Measurements from ENCODE around the gene SLC27A6. TPM values are rescaled to one million over a fixed set of nuclear protein-coding genes. Genes with fewer than 3 reads are reported as not detected.

SLC27A6 gene
- total and polyA plus RNA-seq, 2 experiments from 2014 or later = 3.5 to 5.8 TPM

- no peaks in the 10 kb centered on the region for H4K20me1 ChIP-seq (ENCODE audit: insufficient read depth, poor library complexity, severe bottlenecking)
- H3K4me2 ChIP-seq = peak overlapping the region; percentile 36
- no peak for TF ChIP-seq EZH2 (IDR thresholded peaks at IDR 0.05; ENCODE audit: borderline replicate concordance)
- TF ChIP-seq, protein P1, sequence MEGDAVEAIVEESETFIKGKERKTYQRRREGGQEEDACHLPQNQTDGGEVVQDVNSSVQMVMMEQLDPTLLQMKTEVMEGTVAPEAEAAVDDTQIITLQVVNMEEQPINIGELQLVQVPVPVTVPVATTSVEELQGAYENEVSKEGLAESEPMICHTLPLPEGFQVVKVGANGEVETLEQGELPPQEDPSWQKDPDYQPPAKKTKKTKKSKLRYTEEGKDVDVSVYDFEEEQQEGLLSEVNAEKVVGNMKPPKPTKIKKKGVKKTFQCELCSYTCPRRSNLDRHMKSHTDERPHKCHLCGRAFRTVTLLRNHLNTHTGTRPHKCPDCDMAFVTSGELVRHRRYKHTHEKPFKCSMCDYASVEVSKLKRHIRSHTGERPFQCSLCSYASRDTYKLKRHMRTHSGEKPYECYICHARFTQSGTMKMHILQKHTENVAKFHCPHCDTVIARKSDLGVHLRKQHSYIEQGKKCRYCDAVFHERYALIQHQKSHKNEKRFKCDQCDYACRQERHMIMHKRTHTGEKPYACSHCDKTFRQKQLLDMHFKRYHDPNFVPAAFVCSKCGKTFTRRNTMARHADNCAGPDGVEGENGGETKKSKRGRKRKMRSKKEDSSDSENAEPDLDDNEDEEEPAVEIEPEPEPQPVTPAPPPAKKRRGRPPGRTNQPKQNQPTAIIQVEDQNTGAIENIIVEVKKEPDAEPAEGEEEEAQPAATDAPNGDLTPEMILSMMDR (IDR thresholded peaks at IDR 0.05; ENCODE audit: poor library complexity) = no peak
- no peaks in the 10 kb centered on the region for H3K4me1 ChIP-seq (ENCODE audit: insufficient read depth)
- H3K9me2 ChIP-seq (replicated peaks; ENCODE audit: insufficient read depth) = no peaks in the 10 kb centered on the region
- no peak for DNase-seq (ENCODE audit: low spot score)
- no peaks in the 10 kb centered on the region for H3K27me3 ChIP-seq
- H3K9me3 ChIP-seq (ENCODE audit: low read depth) = no peaks in the 10 kb centered on the region
- H3K4me3 ChIP-seq = no peak overlapping the region
- no peak overlapping the region for H2AFZ ChIP-seq
- H3K36me3 ChIP-seq (replicated peaks; ENCODE audit: insufficient read depth, low read depth) = no peaks in the 10 kb centered on the region
- no peaks in the 10 kb centered on the region for H3K79me2 ChIP-seq
- WGBS (ENCODE audit: low lambda C conversion rate, missing lambda C conversion rate) = 52% methylated on average over 4 of the region's 4 CpGs
- no peak overlapping the region for H3K27ac ChIP-seq
These were observed 54.2 kb downstream of the SLC27A6 start for GRCh38 chr5:129019401-129019908.

DNA sequence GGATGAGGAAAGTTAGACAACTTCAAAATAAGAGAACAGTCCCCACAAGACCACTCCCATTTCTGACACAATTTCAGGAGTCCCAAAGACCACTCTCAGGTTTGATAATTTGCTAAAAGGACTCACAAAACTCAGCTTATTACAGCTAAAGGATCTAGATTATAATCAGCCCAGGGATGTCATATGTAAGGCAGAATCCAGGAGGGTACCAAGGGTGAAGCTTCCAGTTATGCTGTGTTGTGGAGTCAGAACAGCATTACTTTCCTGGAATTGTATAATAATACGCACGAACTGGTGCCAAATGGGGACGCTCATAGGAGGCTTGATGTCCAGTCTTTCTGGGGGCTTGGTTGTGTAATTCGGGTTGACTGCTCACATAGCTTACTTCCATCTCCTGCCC lies 55.4 kb downstream of the SLC27A6 start:
- Histone ChIP-seq H3K9me3 (ENCODE audit: low read depth) (no peaks in the 10 kb centered on the region), H3K4me1 (ENCODE audit: insufficient read depth) (no peaks in the 10 kb centered on the region), H3K27ac (no peak overlapping the region), H3K4me2 (no peak overlapping the region), H3K36me3 (replicated peaks; ENCODE audit: insufficient read depth, low read depth) (no peaks in the 10 kb centered on the region), H2AFZ (no peak overlapping the region), H4K20me1 (ENCODE audit: insufficient read depth, poor library complexity, severe bottlenecking) (no peaks in the 10 kb centered on the region), H3K79me2 (no peaks in the 10 kb centered on the region), H3K4me3 (no peak overlapping the region), H3K27me3 (no peaks in the 10 kb centered on the region), H3K9me2 (replicated peaks; ENCODE audit: insufficient read depth) (no peaks in the 10 kb centered on the region)
- 93% methylated on average over 4 of the region's 4 CpGs for WGBS (ENCODE audit: low lambda C conversion rate, missing lambda C conversion rate)
- no peak for TF ChIP-seq EZH2phosphoT487 (IDR thresholded peaks at IDR 0.05; ENCODE audit: low read depth, severe bottlenecking, unreplicated experiment)
- TF ChIP-seq, protein P1 (IDR thresholded peaks at IDR 0.05; ENCODE audit: poor library complexity) = no peak
- TF ChIP-seq EZH2 (IDR thresholded peaks at IDR 0.05; ENCODE audit: borderline replicate concordance) = no peak
- no peak for DNase-seq (ENCODE audit: low spot score)

GRCh38 chr5:129021744-129022143 lies 56.5 kb downstream of the SLC27A6 start:
- Histone ChIP-seq H3K4me1 (ENCODE audit: insufficient read depth) (no peaks in the 10 kb centered on the region), H3K27ac (no peak overlapping the region), H2AFZ (no peak overlapping the region), H3K36me3 (replicated peaks; ENCODE audit: insufficient read depth, low read depth) (no peaks in the 10 kb centered on the region), H4K20me1 (ENCODE audit: insufficient read depth, poor library complexity, severe bottlenecking) (no peaks in the 10 kb centered on the region), H3K9me2 (replicated peaks; ENCODE audit: insufficient read depth) (no peaks in the 10 kb centered on the region), H3K9me3 (ENCODE audit: low read depth) (no peaks in the 10 kb centered on the region), H3K4me3 (no peak overlapping the region), H3K27me3 (no peaks in the 10 kb centered on the region), H3K79me2 (no peaks in the 10 kb centered on the region), H3K4me2 (no peak overlapping the region)
- WGBS (ENCODE audit: low lambda C conversion rate, missing lambda C conversion rate) = 77% methylated on average over 2 of the region's 2 CpGs
- TF ChIP-seq EZH2phosphoT487 (IDR thresholded peaks at IDR 0.05; ENCODE audit: low read depth, severe bottlenecking, unreplicated experiment) (no peak), EZH2 (IDR thresholded peaks at IDR 0.05; ENCODE audit: borderline replicate concordance) (no peak)
- TF ChIP-seq, protein P1 (IDR thresholded peaks at IDR 0.05; ENCODE audit: poor library complexity) = no peak
- DNase-seq (ENCODE audit: low spot score) = no peak

GRCh38 chr5:129022599-129022998 lies 57.3 kb downstream of the SLC27A6 start:
- H3K4me1 ChIP-seq (ENCODE audit: insufficient read depth) = no peaks in the 10 kb centered on the region
- no peak overlapping the region for H3K27ac ChIP-seq
- no peaks in the 10 kb centered on the region for H3K36me3 ChIP-seq (replicated peaks; ENCODE audit: insufficient read depth, low read depth)
- H3K9me2 ChIP-seq (replicated peaks; ENCODE audit: insufficient read depth) = no peaks in the 10 kb centered on the region
- no peaks in the 10 kb centered on the region for H4K20me1 ChIP-seq (ENCODE audit: insufficient read depth, poor library complexity, severe bottlenecking)
- no peaks in the 10 kb centered on the region for H3K79me2 ChIP-seq
- no peak for DNase-seq (ENCODE audit: low spot score)
- no peaks in the 10 kb centered on the region for H3K9me3 ChIP-seq (ENCODE audit: low read depth)
- H2AFZ ChIP-seq = no peak overlapping the region
- 88% methylated on average over 2 of the region's 2 CpGs for WGBS (ENCODE audit: low lambda C conversion rate, missing lambda C conversion rate)
- no peak overlapping the region for H3K4me3 ChIP-seq
- H3K4me2 ChIP-seq = no peak overlapping the region
- H3K27me3 ChIP-seq = no peaks in the 10 kb centered on the region
- no peak for TF ChIP-seq EZH2 (IDR thresholded peaks at IDR 0.05; ENCODE audit: borderline replicate concordance)
- TF ChIP-seq EZH2phosphoT487 (IDR thresholded peaks at IDR 0.05; ENCODE audit: low read depth, severe bottlenecking, unreplicated experiment) = no peak
- TF ChIP-seq, protein P1 (IDR thresholded peaks at IDR 0.05; ENCODE audit: poor library complexity) = no peak
